RWPE1 (cell line): Measurements from ENCODE around the gene PDE7B.

Experiments used
- CTCF ChIA-PET: fragments of 350-600 bp; sonication (Branson Sonifier 250); formaldehyde crosslinking; extraction: SDS; loops from one replicate; lab custom pipeline; 2021; lab: Yijun Ruan, JAX
- POLR2A ChIA-PET: fragments of 400-600 bp; formaldehyde crosslinking; extraction: SDS; loops from one replicate; lab custom pipeline; 2020; ENCODE audit warnings: antibody characterized with exemption; ENCODE audit not compliant: low non-redundant PET; lab: Yijun Ruan, JAX
- DNase-seq: peaks from one replicate; pipeline ENCODE4 v3.0.0; 2012; ENCODE audit warnings: low spot score
- H3K27ac ChIP-seq: fragments of 450-650 bp; 2 replicates; pipeline ENCODE4 v1.5.1; 2017
- CTCF ChIP-seq: fragments of 450-650 bp; conservative IDR thresholded peaks from 2 replicates; pipeline ENCODE4 v1.5.1; 2017; ENCODE audit warnings: low read depth, mild to moderate bottlenecking

Gene PDE7B

GRCh38 chr6:136090929-136091328 is 239.4 kb downstream of the PDE7B start:
- TF ChIP-seq CTCF, result no peak
- ChIA-PET POLR2A (no interaction called here), CTCF (interaction anchor here (0.6 kb wide), 1 partner anchor 26 kb away, joined by 3 read pairs; no protein-coding TSS in a partner anchor)

DNA sequence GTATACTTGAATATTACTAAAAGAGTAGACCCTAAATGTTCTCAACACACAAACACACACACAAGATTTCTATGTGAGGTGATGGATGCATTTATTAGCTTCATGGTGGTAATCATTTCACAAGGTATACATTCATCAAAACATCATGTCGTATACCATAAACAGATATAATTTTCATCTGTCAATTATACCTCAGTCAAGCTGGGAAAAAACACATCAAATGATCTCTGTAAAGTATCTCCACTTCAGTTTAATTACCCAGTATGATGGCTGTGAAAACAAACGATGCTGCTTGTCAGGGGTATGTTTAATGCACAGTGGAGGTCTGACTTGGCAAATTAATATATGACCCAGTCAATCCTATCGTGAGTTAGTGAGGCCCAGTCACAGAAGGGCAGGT is 241.4 kb downstream of the PDE7B start:
- ChIA-PET POLR2A (no interaction called here), CTCF (no interaction called here)
- TF ChIP-seq CTCF, result no peak
- no peak for DNase-seq
- no peak overlapping the region for H3K27ac ChIP-seq

More at GRCh38 chr6:136090929-136091328, 239.4 kb downstream of the PDE7B start:
- no peak overlapping the region for H3K27ac ChIP-seq
- no peak for DNase-seq

GRCh38 chr6:136093835-136094234 is 242.3 kb downstream of the PDE7B start:
- no peak overlapping the region for H3K27ac ChIP-seq
- TF ChIP-seq CTCF, result no peak
- ChIA-PET CTCF (no interaction called here), POLR2A (no interaction called here)
- no peak for DNase-seq

DNA sequence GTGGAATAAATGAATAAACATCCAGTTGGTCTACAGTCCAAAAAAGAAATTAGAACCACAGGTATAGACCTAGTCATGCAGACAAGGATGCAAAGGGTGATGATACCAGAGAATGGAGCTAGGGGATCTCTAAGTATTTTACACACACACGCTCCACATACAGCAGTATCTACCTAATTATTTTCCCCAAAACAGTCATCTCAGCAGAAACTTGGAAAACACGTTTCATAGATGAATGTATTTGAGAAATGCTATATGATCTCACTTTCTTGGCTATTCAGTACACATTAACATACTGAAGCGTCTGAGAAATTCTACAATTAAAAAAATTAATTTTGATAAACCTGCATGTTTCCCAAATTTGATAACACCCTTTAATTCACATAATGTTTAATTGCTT is 243.3 kb downstream of the PDE7B start:
- CTCF ChIA-PET, result no interaction called here
- POLR2A ChIA-PET, result no interaction called here
- DNase-seq, result no peak
- H3K27ac ChIP-seq, result no peak overlapping the region
- TF ChIP-seq CTCF, result no peak

DNA sequence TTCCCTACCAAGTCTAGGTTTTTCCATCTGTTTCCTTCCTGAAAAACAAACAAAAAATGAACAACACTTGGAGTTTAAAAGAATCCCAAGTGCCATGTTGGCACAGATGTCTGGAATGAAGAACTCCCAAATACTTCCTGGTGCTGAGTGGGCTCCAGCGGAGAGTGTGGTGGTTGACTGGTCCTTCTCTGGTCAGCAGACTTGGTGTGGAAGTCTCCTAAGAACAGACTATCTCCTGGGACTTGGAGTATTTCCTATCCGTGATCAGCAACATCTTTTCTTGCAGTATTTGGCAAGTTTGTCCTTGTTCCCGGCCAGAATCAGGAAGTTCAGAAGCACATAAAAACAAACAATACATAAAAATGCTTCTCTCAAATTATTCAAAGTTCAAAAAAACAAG is 244.5 kb downstream of the PDE7B start:
- ChIA-PET CTCF (interaction anchor here (0.5 kb wide), 1 partner anchor 130 kb away, joined by 3 read pairs; no protein-coding TSS in a partner anchor), POLR2A (no interaction called here)
- H3K27ac ChIP-seq, result no peak overlapping the region
- DNase-seq, result no peak
- TF ChIP-seq CTCF, result no peak

- ChIA-PET CTCF (no interaction called here), POLR2A (no interaction called here)
- H3K27ac ChIP-seq, result no peak overlapping the region
- TF ChIP-seq CTCF, result no peak
- no peak for DNase-seq
These were observed 251.6 kb downstream of the PDE7B start for GRCh38 chr6:136102991-136103688.
